Measurements from ENCODE around the gene VCL. TPM values are rescaled to one million over a fixed set of nuclear protein-coding genes. Genes with fewer than 3 reads are reported as not detected.

VCL gene
- polyA plus RNA-seq, 1 of the 3 experiments (the other 2 are of a cell fraction), result 147 TPM

DNA sequence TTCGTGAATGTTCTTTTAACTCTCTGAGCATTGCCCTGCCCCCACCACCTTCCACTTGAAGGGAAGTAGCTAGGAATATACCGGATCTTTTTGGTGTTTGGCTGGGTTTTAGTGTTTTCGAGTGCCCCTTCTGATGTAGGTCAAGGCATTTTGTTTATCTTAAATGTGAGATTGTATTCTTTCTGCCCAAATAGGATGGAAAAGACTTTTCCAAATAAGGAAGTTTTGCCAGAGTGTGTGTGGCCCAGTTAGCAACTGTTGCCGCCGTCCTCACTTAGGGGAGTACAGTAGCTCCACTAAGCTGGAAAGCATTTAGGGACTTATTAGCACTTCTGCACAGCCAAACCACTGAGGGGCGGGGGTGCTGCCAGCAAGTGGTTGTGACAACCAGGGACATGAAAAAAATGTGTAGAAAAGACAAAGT, 29.8 kb upstream of the VCL start (continued):
- TF ChIP-seq REST (IDR thresholded peaks at IDR 0.05; ENCODE audit: low read depth, low read length) (no peak), ELF1 (IDR thresholded peaks at IDR 0.05) (no peak), NRF1 (IDR thresholded peaks at IDR 0.05; ENCODE audit: low read depth, low read length) (no peak), MXI1 (IDR thresholded peaks at IDR 0.05; ENCODE audit: low read depth, low read length) (no peak), TCF12 (IDR thresholded peaks at IDR 0.05) (no peak)
- TF ChIP-seq, protein P1, sequence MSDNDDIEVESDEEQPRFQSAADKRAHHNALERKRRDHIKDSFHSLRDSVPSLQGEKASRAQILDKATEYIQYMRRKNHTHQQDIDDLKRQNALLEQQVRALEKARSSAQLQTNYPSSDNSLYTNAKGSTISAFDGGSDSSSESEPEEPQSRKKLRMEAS (IDR thresholded peaks at IDR 0.05; ENCODE audit: low read depth), result no peak

DNA sequence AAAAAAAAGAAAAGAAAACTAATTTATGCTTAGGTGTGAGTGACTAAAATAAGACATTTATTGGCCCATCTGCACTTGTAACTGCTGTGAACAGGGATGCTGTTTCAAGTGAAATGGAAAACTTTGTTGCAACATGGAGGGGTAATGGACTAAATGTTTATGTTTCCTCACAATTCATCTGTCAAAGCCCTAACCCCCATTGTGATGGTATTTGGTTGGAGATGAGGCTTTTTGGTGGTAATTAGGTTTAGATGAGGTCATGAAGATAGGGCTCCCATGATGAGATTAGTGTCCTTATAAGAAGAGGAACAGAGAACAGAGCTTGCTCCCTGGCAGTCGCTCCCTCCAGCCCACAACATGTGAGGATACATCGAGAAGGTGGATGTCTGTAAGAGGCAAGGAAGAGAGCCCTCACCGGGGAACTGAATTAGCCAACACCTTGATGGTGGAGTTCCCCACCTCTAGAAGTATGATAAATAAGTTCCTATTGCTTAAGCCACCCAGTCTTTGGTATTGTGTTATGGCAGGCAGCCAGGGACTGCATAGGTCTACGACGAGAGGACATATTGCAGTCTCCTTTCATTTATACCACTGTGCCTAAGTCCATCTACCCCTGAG, 28.6 kb upstream of the VCL start:
- H3K4me3 ChIP-seq (ENCODE audit: low read depth in 2 of 2, low read length in 1 of 2), result no peak overlapping the region
- POLR2A ChIA-PET, result no interaction called here

More for the DNA sequence above, 28.6 kb upstream of the VCL start:
- Histone ChIP-seq H3K9me2 (no peaks in the 10 kb centered on the region), H3K27ac (ENCODE audit: low read depth in 2 of 2, low read length in 1 of 2) (no peak overlapping the region), H3K9ac (no peak overlapping the region), H3F3A (replicated peaks; ENCODE audit: insufficient read depth) (peaks cover 28% of the 10 kb centered on the region), H3K79me2 (ENCODE audit: insufficient read depth) (no peaks in the 10 kb centered on the region), H3K4me2 (no peak overlapping the region), H3K4me1 (ENCODE audit: control insufficient read depth in 1 of 2, insufficient read depth in 2 of 2, low read depth in 1 of 2, low read length in 1 of 2) (peaks cover 0 to 27% of the 10 kb centered on the region in 2 experiments; a peak in 2 of 4 replicates), H3K36me3 (replicated peaks in 1 of 2; ENCODE audit: control insufficient read depth in 1 of 2, insufficient read depth in 2 of 2, low read length in 1 of 2) (no peaks in the 10 kb centered on the region), H4K20me1 (ENCODE audit: insufficient read depth) (no peaks in the 10 kb centered on the region), H3K9me3 (no peaks in the 10 kb centered on the region), H3K27me3 (ENCODE audit: insufficient read depth) (no peaks in the 10 kb centered on the region), H2AFZ (ENCODE audit: low read depth) (no peak overlapping the region; the same call in 1 of the 2 replicates)
- TF ChIP-seq YY1 (IDR thresholded peaks at IDR 0.05; ENCODE audit: low read depth) (no peak), MXI1 (IDR thresholded peaks at IDR 0.05; ENCODE audit: low read depth, low read length) (no peak), RXRA (IDR thresholded peaks at IDR 0.05; ENCODE audit: borderline replicate concordance, low read depth) (no peak), JUND (IDR thresholded peaks at IDR 0.05) (no peak), NFIC (IDR thresholded peaks at IDR 0.05; ENCODE audit: borderline replicate concordance) (no peak), SIN3A (IDR thresholded peaks at IDR 0.05; ENCODE audit: borderline replicate concordance, low read depth, low read length) (no peak), RCOR1 (IDR thresholded peaks at IDR 0.05; ENCODE audit: low read length) (no peak), CHD2 (IDR thresholded peaks at IDR 0.05; ENCODE audit: low read length, partially characterized antibody) (no peak), USF1 (IDR thresholded peaks at IDR 0.05; ENCODE audit: borderline replicate concordance, low read depth) (no peak)
- TF ChIP-seq, protein P1 (IDR thresholded peaks at IDR 0.05; ENCODE audit: low read depth), result no peak
- TF ChIP-seq, protein P2, sequence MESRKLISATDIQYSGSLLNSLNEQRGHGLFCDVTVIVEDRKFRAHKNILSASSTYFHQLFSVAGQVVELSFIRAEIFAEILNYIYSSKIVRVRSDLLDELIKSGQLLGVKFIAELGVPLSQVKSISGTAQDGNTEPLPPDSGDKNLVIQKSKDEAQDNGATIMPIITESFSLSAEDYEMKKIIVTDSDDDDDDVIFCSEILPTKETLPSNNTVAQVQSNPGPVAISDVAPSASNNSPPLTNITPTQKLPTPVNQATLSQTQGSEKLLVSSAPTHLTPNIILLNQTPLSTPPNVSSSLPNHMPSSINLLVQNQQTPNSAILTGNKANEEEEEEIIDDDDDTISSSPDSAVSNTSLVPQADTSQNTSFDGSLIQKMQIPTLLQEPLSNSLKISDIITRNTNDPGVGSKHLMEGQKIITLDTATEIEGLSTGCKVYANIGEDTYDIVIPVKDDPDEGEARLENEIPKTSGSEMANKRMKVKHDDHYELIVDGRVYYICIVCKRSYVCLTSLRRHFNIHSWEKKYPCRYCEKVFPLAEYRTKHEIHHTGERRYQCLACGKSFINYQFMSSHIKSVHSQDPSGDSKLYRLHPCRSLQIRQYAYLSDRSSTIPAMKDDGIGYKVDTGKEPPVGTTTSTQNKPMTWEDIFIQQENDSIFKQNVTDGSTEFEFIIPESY (IDR thresholded peaks at IDR 0.05; ENCODE audit: borderline replicate concordance, low read depth), result no peak
- CTCF ChIA-PET, result interaction anchor here (0.6 to 3.4 kb wide), 4 partner anchors 12 to 112 kb away, joined by 3 to 19 read pairs (median 8); no protein-coding TSS in a partner anchor
- WGBS (ENCODE audit: low lambda C conversion rate), result 64% methylated on average over 5 of the region's 5 CpGs
- no peak for DNase-seq

Measured in SK-N-SH (cell line).